Psoas muscle (tissue), 8 donors: Measurements from ENCODE around the gene TNIP2. TPM values are rescaled to one million over a fixed set of nuclear protein-coding genes. Genes with fewer than 3 reads are reported as not detected.

ENCODE experiments used
- ATAC-seq, 4 donors: fragments of 200-7000 bp; cut with Tn5 transposase; one replicate each; pipeline ENCODE4 v1.9.1; 2020; ENCODE audit warnings: moderate library complexity in 3 of 4, mild to moderate bottlenecking in 2 of 4
- DNase-seq, 2 donors: peaks; one replicate each; pipeline ENCODE4 v3.0.0-alpha.2; 2020
- H3K27ac ChIP-seq: fragments of 200-600 bp; one replicate; pipeline ENCODE4 v1.8.0; 2022
- H3K27me3 ChIP-seq, 3 donors: fragments of 200-600 bp in 1 of 3; one replicate each; pipeline versions ENCODE4 v1.6.1 to v1.8.0; 2013 to 2022; ENCODE audit warnings: low read length in 2 of 3, mild to moderate bottlenecking in 2 of 3, moderate library complexity in 1 of 3; ENCODE audit not compliant: insufficient read depth in 3 of 3
- H3K36me3 ChIP-seq, 2 donors: fragments of 200-600 bp in 1 of 2; one replicate each; pipeline versions ENCODE4 v1.6.1 to v1.8.0; 2013 to 2022; ENCODE audit warnings: low read depth in 1 of 2, mild to moderate bottlenecking in 1 of 2, moderate library complexity in 1 of 2; ENCODE audit not compliant: insufficient read depth in 1 of 2
- H3K4me1 ChIP-seq: fragments of 200-600 bp; one replicate; pipeline ENCODE4 v1.8.0; 2022
- H3K4me3 ChIP-seq: fragments of 200-600 bp; one replicate; pipeline ENCODE4 v1.8.0; 2022; ENCODE audit warnings: mild to moderate bottlenecking
- H3K9me3 ChIP-seq: fragments of 200-600 bp; one replicate; pipeline ENCODE4 v1.8.0; 2022
- CTCF ChIP-seq: fragments of 200-600 bp; IDR thresholded peaks from one replicate; pipeline ENCODE4 v1.8.0; 2022; ENCODE audit warnings: antibody characterized with exemption
- WGBS, 3 donors: extraction: QIAGEN DNeasy Blood & Tissue Kit; methylation state at CpG; one replicate each; pipeline versions ENCODE4 v1.1.6 to v1.1.7; 2013; 5-methylcytosine and 5-hydroxymethylcytosine counted together
- intact Hi-C, 2 donors: fragments of 100-400 bp; cut with DNase I; formaldehyde crosslinking; loops; one replicate each; pipeline versions ENCODE4 v1.11.0 to v1.14.2; 2022
- polyA plus RNA-seq, 3 donors: library from polyadenylated mRNA; stranded (reverse); fragments of 200-250 nt; gene quantifications; one replicate each; pipeline ENCODE4 v1.2.3, GENCODE V29; 2013
- total RNA-seq, 4 donors: library from RNA; stranded (reverse); fragmentation: NEBNext Ultra II Directional in 2 of 4; extraction: Animal tissue kit (Norgen Biotek cat#: 25700) in 2 of 4; gene quantifications; one replicate each; pipeline versions ENCODE4 v1.2.1 to v1.2.4, GENCODE V29; 2021 to 2023
- donor health status: healthy with polysubstance abuse.
- donor health status: DM: no; HTN: no; CAD: no; lungs with moderate emphysema.
- donor health status: Bipolar disorder and iron deficiency.
- donor health status: healthy.
- donor health status: DM: yes; HTN: yes; CAD: no.
- donor health status: DM: no; HTN: no; CAD: no.
- donor health status: DM: no; HTN: no; CAD: no.
- donor health status: DM: yes; HTN: yes; CAD: no.

TNIP2 gene
- total and polyA plus RNA-seq, 7 donors = 16.3 to 66.2 (median 44.6) TPM

DNA sequence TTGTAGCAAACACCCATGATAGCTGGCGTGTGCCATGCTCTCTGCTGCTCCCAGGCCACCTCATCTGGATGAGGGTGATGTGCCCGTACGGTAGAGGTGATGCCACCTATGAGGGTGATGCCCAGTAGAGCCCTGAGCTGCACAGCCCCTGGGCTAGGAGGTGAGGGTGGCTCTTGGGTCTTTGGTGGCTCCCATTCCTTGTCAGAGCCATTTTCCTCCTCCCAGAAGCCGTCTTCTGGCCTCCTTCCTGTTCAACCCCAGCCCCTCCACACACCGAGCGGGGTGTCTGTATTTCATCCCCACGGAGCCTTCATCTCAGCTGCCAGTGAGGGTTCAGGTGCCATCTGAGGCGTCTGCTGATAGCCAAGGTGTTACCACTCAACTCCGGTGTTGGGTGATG is 12.0 kb upstream of the TNIP2 start:
- no peaks in the 10 kb centered on the region for H3K9me3 ChIP-seq
- intact Hi-C loops = loop anchor here in 1 of 2 donors (5.0 to 10.0 kb wide), 3 partner anchors 44 to 267 kb away; no protein-coding TSS in a partner anchor
- ATAC-seq = no peak
- H3K27ac ChIP-seq = no peak overlapping the region
- H3K27me3 ChIP-seq = no peaks in the 10 kb centered on the region
- peak in 1 of 2 donors; percentile 30 for DNase-seq
- no peaks in the 10 kb centered on the region for H3K36me3 ChIP-seq
- H3K4me3 ChIP-seq = no peak overlapping the region
- H3K4me1 ChIP-seq = peaks cover 5% of the 10 kb centered on the region
- 85 to 91% (median 88%) methylated on average over 9 of the region's 9 CpGs for WGBS, 3 donors
- TF ChIP-seq CTCF = no peak

DNA sequence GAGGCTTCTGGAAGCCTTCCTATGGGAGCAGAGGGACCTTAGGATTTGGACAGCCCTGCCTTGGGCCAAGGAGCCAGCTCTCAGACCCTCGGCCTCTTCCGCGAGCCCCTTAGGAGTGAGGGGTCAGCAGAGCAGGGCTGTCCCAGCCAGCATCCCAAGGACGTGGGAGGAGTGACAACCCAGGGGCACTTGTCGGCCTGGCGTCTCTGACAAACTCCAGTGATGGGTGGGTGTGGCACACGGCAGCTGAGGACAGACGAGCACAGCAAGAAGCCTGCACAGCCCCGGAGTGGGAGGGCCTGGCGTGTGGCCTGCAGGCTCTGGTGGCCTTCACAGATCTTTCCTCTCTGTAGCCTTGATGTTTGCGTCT is 11.6 kb upstream of the TNIP2 start:
- DNase-seq (peak in 1 of 2 donors; percentile 43), ATAC-seq (no peak)
- Histone ChIP-seq H3K27me3 (no peaks in the 10 kb centered on the region), H3K4me3 (no peak overlapping the region), H3K4me1 (peaks cover 5% of the 10 kb centered on the region), H3K27ac (no peak overlapping the region), H3K36me3 (no peaks in the 10 kb centered on the region), H3K9me3 (no peaks in the 10 kb centered on the region)
- 71 to 74% (median 73%) methylated on average over 11 of the region's 11 CpGs for WGBS, 3 donors
- no peak for TF ChIP-seq CTCF
- intact Hi-C loops = loop anchor here in 1 of 2 donors (5.0 to 10.0 kb wide), 3 partner anchors 45 to 267 kb away; no protein-coding TSS in a partner anchor

- intact Hi-C loops = loop anchor here in 1 of 2 donors (5.0 to 10.0 kb wide), 3 partner anchors 45 to 268 kb away; no protein-coding TSS in a partner anchor
- no peaks in the 10 kb centered on the region for H3K9me3 ChIP-seq
- H3K4me3 ChIP-seq = no peak overlapping the region
- peaks cover 5% of the 10 kb centered on the region for H3K4me1 ChIP-seq
- ATAC-seq (no peak), DNase-seq (peak in 1 of 2 donors; percentile 46)
- no peak for TF ChIP-seq CTCF
- H3K27ac ChIP-seq = no peak overlapping the region
- no peaks in the 10 kb centered on the region for H3K36me3 ChIP-seq
- 85 to 92% (median 86%) methylated on average over 5 of the region's 5 CpGs for WGBS, 3 donors
- H3K27me3 ChIP-seq = no peaks in the 10 kb centered on the region
Measured at GRCh38 chr4:2767046-2767704, 11.0 kb upstream of the TNIP2 start.

- WGBS, 3 donors = 93 to 94% (median 93%) methylated on average over 12 of the region's 12 CpGs
- ATAC-seq = no peak
Measured at GRCh38 chr4:2765832-2766526, 9.8 kb upstream of the TNIP2 start.

More at GRCh38 chr4:2765832-2766526, 9.8 kb upstream of the TNIP2 start:
- Histone ChIP-seq H3K4me1 (peaks cover 5% of the 10 kb centered on the region), H3K36me3 (no peaks in the 10 kb centered on the region), H3K4me3 (no peak overlapping the region), H3K27me3 (no peaks in the 10 kb centered on the region), H3K27ac (no peak overlapping the region), H3K9me3 (no peaks in the 10 kb centered on the region)
- peak in 1 of 2 donors; percentile 19 for DNase-seq
- no peak for TF ChIP-seq CTCF
- intact Hi-C loops = loop anchor here in 1 of 2 donors (5.0 to 10.0 kb wide), 3 partner anchors 46 to 269 kb away; no protein-coding TSS in a partner anchor
